Neuronal stem cell (in vitro differentiated cells): Measurements from ENCODE around the gene KIAA0586.

Experiments
- DNase-seq: peaks from one replicate; pipeline ENCODE4 v3.0.0-alpha.2; 2013; ENCODE audit warnings: low spot score
- H2AFZ ChIP-seq: one replicate; pipeline ENCODE4 v1.6.1; 2013; ENCODE audit warnings: mild to moderate bottlenecking, low read length, inconsistent platforms
- H2AK5ac ChIP-seq: 2 replicates; pipeline ENCODE4 v1.6.1; 2013; ENCODE audit warnings: low read depth, mild to moderate bottlenecking, inconsistent platforms, low read length, moderate library complexity, mixed read lengths
- H2BK120ac ChIP-seq: 2 replicates; pipeline ENCODE4 v1.6.1; 2013; ENCODE audit warnings: low read depth, mild to moderate bottlenecking, inconsistent platforms, low read length, moderate library complexity, mixed read lengths
- H2BK12ac ChIP-seq: one replicate; pipeline ENCODE4 v1.6.1; 2013; ENCODE audit warnings: low read length, inconsistent platforms
- H2BK15ac ChIP-seq: 2 replicates; pipeline ENCODE4 v1.6.1; 2013; ENCODE audit warnings: mild to moderate bottlenecking, low read length, inconsistent platforms, mixed read lengths
- H2BK5ac ChIP-seq: one replicate; pipeline ENCODE4 v1.6.1; 2013; ENCODE audit warnings: inconsistent platforms, mild to moderate bottlenecking, low read length, moderate library complexity
- H3K14ac ChIP-seq: one replicate; pipeline ENCODE4 v1.6.1; 2013; ENCODE audit warnings: low read length, inconsistent platforms
- H3K18ac ChIP-seq: 2 replicates; pipeline ENCODE4 v1.6.1; 2013; ENCODE audit warnings: low read length, inconsistent platforms
- H3K23ac ChIP-seq: 2 replicates; pipeline ENCODE4 v1.6.1; 2013; ENCODE audit warnings: low read depth, mild to moderate bottlenecking, mixed read lengths, low read length, inconsistent platforms; ENCODE audit not compliant: poor library complexity
- H3K27ac ChIP-seq: replicated peaks from 3 replicates; pipeline ENCODE4 v1.5.1; 2013; ENCODE audit warnings: low read length, inconsistent platforms
- H3K27me3 ChIP-seq, 3 experiments: 2 replicates each; pipeline ENCODE4 v1.6.1; 2013; ENCODE audit warnings: low read length in 3 of 3, mild to moderate bottlenecking in 2 of 3, inconsistent platforms in 1 of 3, low read depth in 1 of 3, mixed read lengths in 1 of 3, moderate library complexity in 1 of 3; ENCODE audit not compliant: control insufficient read depth in 3 of 3, insufficient read depth in 3 of 3
- H3K36me3 ChIP-seq, 2 donors: replicated peaks in 1 of 2; 2 replicates each; pipeline ENCODE4 v1.6.1; 2013; ENCODE audit warnings: low read length in 2 of 2; ENCODE audit not compliant: control insufficient read depth in 2 of 2, insufficient read depth in 2 of 2
- H3K4ac ChIP-seq: 2 replicates; pipeline ENCODE4 v1.6.1; 2013; ENCODE audit warnings: inconsistent platforms, mild to moderate bottlenecking, low read length, moderate library complexity
- H3K4me1 ChIP-seq, 2 donors: 1 replicate in 1 of 2; 2 replicates in 1 of 2; pipeline ENCODE4 v1.6.1; 2013; ENCODE audit warnings: low read length in 2 of 2, low read depth in 1 of 2; ENCODE audit not compliant: control insufficient read depth in 2 of 2, insufficient read depth in 1 of 2
- H3K4me2 ChIP-seq: one replicate; pipeline ENCODE4 v1.6.1; 2013; ENCODE audit warnings: mild to moderate bottlenecking, low read length, inconsistent platforms; ENCODE audit not compliant: insufficient read depth, poor library complexity, severe bottlenecking
- H3K4me3 ChIP-seq, 2 donors: 2 replicates each; pipeline ENCODE4 v1.5.1; 2013; ENCODE audit warnings: low read length in 2 of 2, mild to moderate bottlenecking in 2 of 2, inconsistent platforms in 1 of 2, moderate library complexity in 1 of 2
- H3K79me1 ChIP-seq: one replicate; pipeline ENCODE4 v1.6.1; 2013; ENCODE audit warnings: low read depth, mild to moderate bottlenecking, inconsistent platforms, low read length, moderate library complexity
- H3K9ac ChIP-seq: one replicate; pipeline ENCODE4 v1.6.1; 2013; ENCODE audit warnings: mild to moderate bottlenecking, low read depth, low read length, inconsistent platforms; ENCODE audit not compliant: poor library complexity
- H3K9me3 ChIP-seq, 2 donors: replicated peaks in 1 of 2; 2 replicates each; pipeline versions ENCODE3 to v1.6.1; 2013; ENCODE audit warnings: low read length in 2 of 2, mild to moderate bottlenecking in 2 of 2, inconsistent platforms in 1 of 2, low read depth in 1 of 2, mixed read lengths in 1 of 2, moderate library complexity in 1 of 2; ENCODE audit not compliant: control insufficient read depth in 2 of 2, insufficient read depth in 1 of 2
- H4K8ac ChIP-seq: one replicate; pipeline ENCODE4 v1.6.1; 2013; ENCODE audit warnings: low read depth, mild to moderate bottlenecking, inconsistent platforms, low read length, moderate library complexity
- H4K91ac ChIP-seq: one replicate; pipeline ENCODE4 v1.6.1; 2013; ENCODE audit warnings: low read length, low read depth, mild to moderate bottlenecking, inconsistent platforms; ENCODE audit not compliant: poor library complexity
- WGBS, 2 donors: extraction: QIAGEN DNeasy Blood & Tissue Kit; methylation state at CpG; one replicate each; pipeline ENCODE4 v1.1.7; 2013; ENCODE audit warnings: missing lambda C conversion rate in 2 of 2, mixed read lengths in 1 of 2; ENCODE audit not compliant: insufficient read length in 2 of 2, insufficient replicate concordance in 1 of 2; ENCODE audit errors: extremely low coverage in 2 of 2; 5-methylcytosine and 5-hydroxymethylcytosine counted together

Gene KIAA0586

GRCh38 chr14:58547649-58548048 is 120.1 kb downstream of the KIAA0586 start:
- no peak overlapping the region for H3K9ac ChIP-seq
- no CpG with 5 or more reads among the region's 10 CpGs for WGBS, 2 donors
- H4K8ac ChIP-seq = no peak overlapping the region

GRCh38 chr14:58549105-58549757 is 121.7 kb downstream of the KIAA0586 start:
- peaks cover 0 to 3% of the 10 kb centered on the region in 2 donors for H3K36me3 ChIP-seq
- H3K9me3 ChIP-seq = no peaks in the 10 kb centered on the region
- no peak overlapping the region for H2BK5ac ChIP-seq
- no peak overlapping the region for H3K4me2 ChIP-seq
- H3K18ac ChIP-seq = no peak overlapping the region
- no peak overlapping the region for H3K4me3 ChIP-seq
- no peak overlapping the region for H2AFZ ChIP-seq
- H2AK5ac ChIP-seq = no peak overlapping the region
- no peak overlapping the region for H2BK15ac ChIP-seq
- H3K27me3 ChIP-seq = no peaks in the 10 kb centered on the region
- H3K79me1 ChIP-seq = peaks cover 1% of the 10 kb centered on the region
- no peak overlapping the region for H4K91ac ChIP-seq
- no peak overlapping the region for H3K9ac ChIP-seq
- no peak overlapping the region for H2BK12ac ChIP-seq
- no peak overlapping the region for H3K27ac ChIP-seq
- WGBS, 2 donors = no CpG with 5 or more reads among the region's 1 CpG
- H3K23ac ChIP-seq = no peak overlapping the region
- H3K4ac ChIP-seq = no peak overlapping the region
- no peak overlapping the region for H3K14ac ChIP-seq
- H4K8ac ChIP-seq = no peak overlapping the region
- H3K4me1 ChIP-seq = no peaks in the 10 kb centered on the region
- H2BK120ac ChIP-seq = no peak overlapping the region
- DNase-seq = no peak

More at GRCh38 chr14:58547649-58548048, 120.1 kb downstream of the KIAA0586 start:
- H3K14ac ChIP-seq = no peak overlapping the region
- H3K23ac ChIP-seq = no peak overlapping the region
- H2AFZ ChIP-seq = no peak overlapping the region
- H2BK15ac ChIP-seq = no peak overlapping the region
- H3K18ac ChIP-seq = no peak overlapping the region
- DNase-seq = no peak
- no peaks in the 10 kb centered on the region for H3K27me3 ChIP-seq
- no peak overlapping the region for H3K4me2 ChIP-seq
- peaks cover 1% of the 10 kb centered on the region for H3K79me1 ChIP-seq
- H3K4me1 ChIP-seq = no peaks in the 10 kb centered on the region
- H2BK5ac ChIP-seq = no peak overlapping the region
- H3K36me3 ChIP-seq = peaks cover 0 to 7% of the 10 kb centered on the region in 2 donors
- no peak overlapping the region for H2BK120ac ChIP-seq
- H3K9me3 ChIP-seq = no peaks in the 10 kb centered on the region
- H2BK12ac ChIP-seq = no peak overlapping the region
- no peak overlapping the region for H2AK5ac ChIP-seq
- H3K4me3 ChIP-seq = no peak overlapping the region
- H3K27ac ChIP-seq = no peak overlapping the region
- H3K4ac ChIP-seq = no peak overlapping the region
- H4K91ac ChIP-seq = no peak overlapping the region

- Histone ChIP-seq H2BK120ac (no peak overlapping the region), H4K8ac (no peak overlapping the region), H4K91ac (no peak overlapping the region), H3K9ac (no peak overlapping the region), H3K79me1 (peaks cover 1% of the 10 kb centered on the region), H2AFZ (no peak overlapping the region), H3K4ac (no peak overlapping the region), H3K14ac (no peak overlapping the region), H2BK12ac (no peak overlapping the region), H2AK5ac (no peak overlapping the region), H3K27me3 (no peaks in the 10 kb centered on the region), H3K4me1 (peaks cover 0 to 2% of the 10 kb centered on the region in 2 donors), H2BK15ac (no peak overlapping the region), H3K36me3 (no peaks in the 10 kb centered on the region), H3K9me3 (no peaks in the 10 kb centered on the region), H3K4me3 (no peak overlapping the region), H3K18ac (no peak overlapping the region), H3K4me2 (no peak overlapping the region), H3K23ac (no peak overlapping the region), H2BK5ac (no peak overlapping the region), H3K27ac (no peak overlapping the region)
- DNase-seq = no peak
- WGBS, 2 donors = no CpG with 5 or more reads among the region's 3 CpGs
Measured at GRCh38 chr14:58553959-58554358, 126.4 kb downstream of the KIAA0586 start.

- H2BK5ac ChIP-seq = no peak overlapping the region
- H2AFZ ChIP-seq = no peak overlapping the region
- no peak overlapping the region for H3K4me2 ChIP-seq
- no peak overlapping the region for H3K18ac ChIP-seq
- no peaks in the 10 kb centered on the region for H3K27me3 ChIP-seq
- no peak overlapping the region for H2BK120ac ChIP-seq
- no peak overlapping the region for H2AK5ac ChIP-seq
- no peak overlapping the region for H3K4me3 ChIP-seq
- H3K36me3 ChIP-seq = no peaks in the 10 kb centered on the region
- no peak overlapping the region for H3K27ac ChIP-seq
- peaks cover 0 to 2% of the 10 kb centered on the region in 2 donors for H3K4me1 ChIP-seq
- no peak overlapping the region for H3K4ac ChIP-seq
- no peak overlapping the region for H4K8ac ChIP-seq
- H3K14ac ChIP-seq = no peak overlapping the region
- no peaks in the 10 kb centered on the region for H3K9me3 ChIP-seq
- H3K23ac ChIP-seq = no peak overlapping the region
- no peak overlapping the region for H2BK15ac ChIP-seq
- no peak overlapping the region for H4K91ac ChIP-seq
- no peak overlapping the region for H3K9ac ChIP-seq
- no peaks in the 10 kb centered on the region for H3K79me1 ChIP-seq
- DNase-seq = no peak
- H2BK12ac ChIP-seq = no peak overlapping the region
Measured at GRCh38 chr14:58555647-58556046, 128.1 kb downstream of the KIAA0586 start.
